H9 (cell line): Measurements from ENCODE around the gene EIF2AK2. TPM values are rescaled to one million over a fixed set of nuclear protein-coding genes. Genes with fewer than 3 reads are reported as not detected.

Experiments used
- DNase-seq: peaks from one replicate; pipeline ENCODE4 v3.0.0-alpha.2; 2017
- H2AFZ ChIP-seq: one replicate; pipeline ENCODE4 v1.6.1; 2013; ENCODE audit warnings: mild to moderate bottlenecking, low read length, control low read depth, moderate library complexity
- H2AK5ac ChIP-seq: 2 replicates; pipeline ENCODE4 v1.6.1; 2013; ENCODE audit warnings: low read length, control low read depth, mixed read lengths; ENCODE audit not compliant: insufficient read length
- H2BK120ac ChIP-seq: one replicate; pipeline ENCODE4 v1.6.1; 2013; ENCODE audit warnings: low read depth, mild to moderate bottlenecking, low read length, control low read depth, inconsistent platforms; ENCODE audit not compliant: poor library complexity, severe bottlenecking
- H2BK12ac ChIP-seq: 2 replicates; pipeline ENCODE4 v1.6.1; 2013; ENCODE audit warnings: low read length, control low read depth, mixed read lengths, low read depth; ENCODE audit not compliant: insufficient read length
- H2BK15ac ChIP-seq: 2 replicates; pipeline ENCODE4 v1.6.1; 2013; ENCODE audit warnings: low read depth, low read length, control low read depth
- H2BK20ac ChIP-seq: one replicate; pipeline ENCODE4 v1.6.1; 2013; ENCODE audit warnings: low read depth, mild to moderate bottlenecking, low read length, control low read depth, inconsistent platforms; ENCODE audit not compliant: poor library complexity, severe bottlenecking
- H2BK5ac ChIP-seq: 2 replicates; pipeline ENCODE4 v1.6.1; 2013; ENCODE audit warnings: low read length, control low read depth, mixed read lengths; ENCODE audit not compliant: insufficient read length
- H3K14ac ChIP-seq: 2 replicates; pipeline ENCODE4 v1.6.1; 2013; ENCODE audit warnings: low read length, control low read depth; ENCODE audit not compliant: insufficient read depth
- H3K18ac ChIP-seq: 2 replicates; pipeline ENCODE4 v1.6.1; 2013; ENCODE audit warnings: low read depth, mild to moderate bottlenecking, mixed read lengths, low read length, control low read depth; ENCODE audit not compliant: insufficient read length
- H3K23ac ChIP-seq: 2 replicates; pipeline ENCODE4 v1.6.1; 2013; ENCODE audit warnings: low read length, control low read depth, mixed read lengths, low read depth; ENCODE audit not compliant: insufficient read length
- H3K23me2 ChIP-seq: 2 replicates; pipeline ENCODE4 v1.6.1; 2013; ENCODE audit warnings: low read depth, mild to moderate bottlenecking, mixed read lengths, low read length, control low read depth; ENCODE audit not compliant: insufficient read length, poor library complexity, severe bottlenecking
- H3K27ac ChIP-seq: 2 replicates; pipeline ENCODE4 v1.5.1; 2013; ENCODE audit warnings: low read length, control low read depth, mixed read lengths, low read depth; ENCODE audit not compliant: insufficient read length
- H3K27me3 ChIP-seq: 2 replicates; pipeline ENCODE4 v1.6.1; 2013; ENCODE audit warnings: low read length, control low read depth, inconsistent platforms; ENCODE audit not compliant: insufficient read depth
- H3K4ac ChIP-seq: 2 replicates; pipeline ENCODE4 v1.6.1; 2013; ENCODE audit warnings: low read depth, mild to moderate bottlenecking, control low read depth, inconsistent platforms, low read length, moderate library complexity
- H3K4me1 ChIP-seq: 2 replicates; pipeline ENCODE4 v1.6.1; 2013; ENCODE audit warnings: low read length, control low read depth, inconsistent platforms; ENCODE audit not compliant: insufficient read depth
- H3K4me2 ChIP-seq: 2 replicates; pipeline ENCODE4 v1.6.1; 2013; ENCODE audit warnings: low read length, control low read depth, mixed read lengths; ENCODE audit not compliant: insufficient read length, insufficient read depth
- H3K56ac ChIP-seq: 2 replicates; pipeline ENCODE4 v1.6.1; 2013; ENCODE audit warnings: low read depth, mild to moderate bottlenecking, mixed read lengths, low read length, control low read depth; ENCODE audit not compliant: insufficient read length
- H3K79me1 ChIP-seq: 2 replicates; pipeline ENCODE4 v1.6.1; 2013; ENCODE audit warnings: low read depth, mild to moderate bottlenecking, moderate library complexity, low read length, control low read depth, inconsistent platforms; ENCODE audit not compliant: insufficient read depth, poor library complexity, severe bottlenecking
- H3K79me2 ChIP-seq: 2 replicates; pipeline ENCODE4 v1.6.1; 2013; ENCODE audit warnings: low read length, control low read depth, inconsistent platforms; ENCODE audit not compliant: insufficient read depth
- H3K9ac ChIP-seq: 2 replicates; pipeline ENCODE4 v1.6.1; 2013; ENCODE audit warnings: low read length, control low read depth, mixed read lengths; ENCODE audit not compliant: insufficient read length; ENCODE audit errors: extremely low read depth
- H3K9me3 ChIP-seq: one replicate; pipeline ENCODE4 v1.6.1; 2013; ENCODE audit warnings: low read depth, low read length, inconsistent platforms; ENCODE audit not compliant: control insufficient read depth
- H3T11ph ChIP-seq: one replicate; pipeline ENCODE4 v1.6.1; 2013; ENCODE audit warnings: mild to moderate bottlenecking, low read length, control low read depth, inconsistent platforms
- H4K20me1 ChIP-seq: one replicate; pipeline ENCODE4 v1.6.1; 2013; ENCODE audit not compliant: control insufficient read depth, insufficient read length, insufficient read depth
- H4K5ac ChIP-seq: 2 replicates; pipeline ENCODE4 v1.6.1; 2013; ENCODE audit warnings: low read depth, mild to moderate bottlenecking, mixed read lengths, low read length, control low read depth; ENCODE audit not compliant: insufficient read length
- H4K8ac ChIP-seq: replicated peaks from 2 replicates; pipeline ENCODE4 v1.6.1; 2013; ENCODE audit warnings: low read length, control low read depth, mixed read lengths, low read depth; ENCODE audit not compliant: insufficient read length
- H4K91ac ChIP-seq: 2 replicates; pipeline ENCODE4 v1.6.1; 2013; ENCODE audit warnings: low read depth, mild to moderate bottlenecking, moderate library complexity, mixed read lengths, low read length, control low read depth; ENCODE audit not compliant: insufficient read length
- H3K27ac Mint-ChIP-seq, 3 experiments: 2 replicates in 2 of 3; 3 replicates in 1 of 3; pipeline ENCODE4 v1.8.0; 2020 to 2021; ENCODE audit warnings: mixed read lengths in 3 of 3, mild to moderate bottlenecking in 1 of 3, moderate library complexity in 1 of 3
- H3K27me3 Mint-ChIP-seq: 2 replicates; pipeline ENCODE4 v1.8.0; 2021; ENCODE audit warnings: low read depth, mild to moderate bottlenecking, moderate library complexity, mixed read lengths
- H3K36me3 Mint-ChIP-seq, 3 experiments: 2 replicates in 2 of 3; 3 replicates in 1 of 3; pipeline ENCODE4 v1.8.0; 2020 to 2021; ENCODE audit warnings: low read depth in 3 of 3, mixed read lengths in 3 of 3; ENCODE audit not compliant: insufficient read depth in 1 of 3
- H3K4me1 Mint-ChIP-seq, 2 experiments: 2 replicates each; pipeline ENCODE4 v1.8.0; 2020; ENCODE audit warnings: mixed read lengths in 2 of 2
- H3K4me3 Mint-ChIP-seq, 2 experiments: 2 replicates in 1 of 2; 3 replicates in 1 of 2; pipeline ENCODE4 v1.8.0; 2020 to 2021; ENCODE audit warnings: mild to moderate bottlenecking in 2 of 2, mixed read lengths in 2 of 2, moderate library complexity in 1 of 2
- H3K9me3 Mint-ChIP-seq, 2 experiments: 2 replicates in 1 of 2; 3 replicates in 1 of 2; pipeline ENCODE4 v1.8.0; 2020; ENCODE audit warnings: mild to moderate bottlenecking in 2 of 2, mixed read lengths in 2 of 2, moderate library complexity in 1 of 2
- whole genome bisulfite sequencing: extraction: QIAGEN DNeasy Blood & Tissue Kit; methylation state at CpG from one replicate; pipeline ENCODE4 v1.1.7; 2013; ENCODE audit warnings: missing lambda C conversion rate, low lambda C conversion rate, mixed read lengths; ENCODE audit not compliant: insufficient read length; ENCODE audit errors: extremely low coverage; 5-methylcytosine and 5-hydroxymethylcytosine counted together
- total RNA-seq: library from RNA; stranded (reverse); gene quantifications from 2 replicates; pipeline ENCODE4 v1.2.1, GENCODE V29; 2021
- TF ChIP-seq, protein P1 (sequence below): fragments of 200-600 bp; sonication (generic); conservative IDR thresholded peaks from 3 replicates; pipeline ENCODE4 v1.8.0; 2021; ENCODE audit warnings: antibody characterized with exemption, mild to moderate bottlenecking

EIF2AK2 gene
- total RNA-seq, 1 experiment from 2014 or later: 55.7 TPM

DNA sequence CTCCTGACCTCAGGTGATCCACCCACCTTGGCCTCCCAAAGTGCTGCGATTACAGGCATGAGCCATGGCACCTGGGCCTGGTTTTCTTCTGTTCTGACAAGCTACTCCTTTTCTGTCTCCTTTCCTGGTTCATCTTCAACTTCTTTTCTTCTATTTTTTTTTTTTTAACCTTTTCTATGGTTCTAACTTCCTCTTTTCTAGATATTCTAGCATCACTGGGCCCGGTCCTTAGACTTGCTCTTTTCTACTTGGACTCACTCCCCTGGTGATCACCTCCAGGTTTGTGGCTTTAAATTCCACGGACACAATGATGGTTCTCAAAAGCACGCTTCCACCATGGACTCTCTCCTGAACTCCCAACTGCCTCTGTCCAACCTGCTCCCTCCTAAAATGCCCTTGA is 2.0 kb downstream of the EIF2AK2 start:
- no peak overlapping the region for H3K4me2 ChIP-seq
- WGBS: no CpG with 5 or more reads among the region's 4 CpGs

More for the DNA sequence above, 2.0 kb downstream of the EIF2AK2 start:
- H3K9me3 Mint-ChIP-seq: no peaks in the 10 kb centered on the region
- no peak overlapping the region for H2BK20ac ChIP-seq
- no peak overlapping the region for H2BK12ac ChIP-seq
- no peak overlapping the region for H2AFZ ChIP-seq
- H3K9me3 ChIP-seq: no peaks in the 10 kb centered on the region
- no peak overlapping the region for H3T11ph ChIP-seq
- H3K27ac ChIP-seq: no peak overlapping the region
- H3K56ac ChIP-seq: no peak overlapping the region
- no peaks in the 10 kb centered on the region; the same call in 1 of the 2 replicates for H3K79me2 ChIP-seq
- H3K4me3 Mint-ChIP-seq: no peak overlapping the region
- peaks cover 9% of the 10 kb centered on the region for H3K23me2 ChIP-seq
- no peak overlapping the region for H2AK5ac ChIP-seq
- H3K9ac ChIP-seq: no peak overlapping the region
- H3K79me1 ChIP-seq: peaks cover 3% of the 10 kb centered on the region
- no peaks in the 10 kb centered on the region for H4K20me1 ChIP-seq
- no peak overlapping the region for H4K8ac ChIP-seq
- H3K18ac ChIP-seq: no peak overlapping the region
- 0 out of 7 replicates have a peak overlapping the region, but pooled peaks of 1 of the 3 experiments have one; percentile 2 for H3K27ac Mint-ChIP-seq
- H2BK5ac ChIP-seq: no peak overlapping the region
- H3K23ac ChIP-seq: no peak overlapping the region
- no peak overlapping the region for H4K91ac ChIP-seq
- peaks cover 4% of the 10 kb centered on the region; the same call in 1 of the 2 replicates for H3K27me3 Mint-ChIP-seq
- no peak overlapping the region for H2BK15ac ChIP-seq
- no peak overlapping the region for H3K14ac ChIP-seq
- no peak for DNase-seq
- no peak overlapping the region for H2BK120ac ChIP-seq
- H3K4me1 ChIP-seq: no peaks in the 10 kb centered on the region
- peaks cover 41 to 52% of the 10 kb centered on the region in 2 experiments for H3K4me1 Mint-ChIP-seq
- no peak overlapping the region for H4K5ac ChIP-seq
- H3K4ac ChIP-seq: no peak overlapping the region
- H3K36me3 Mint-ChIP-seq: peaks cover 10 to 26% (median 22%) of the 10 kb centered on the region in 3 experiments
- no peaks in the 10 kb centered on the region for H3K27me3 ChIP-seq
- TF ChIP-seq, protein P1, sequence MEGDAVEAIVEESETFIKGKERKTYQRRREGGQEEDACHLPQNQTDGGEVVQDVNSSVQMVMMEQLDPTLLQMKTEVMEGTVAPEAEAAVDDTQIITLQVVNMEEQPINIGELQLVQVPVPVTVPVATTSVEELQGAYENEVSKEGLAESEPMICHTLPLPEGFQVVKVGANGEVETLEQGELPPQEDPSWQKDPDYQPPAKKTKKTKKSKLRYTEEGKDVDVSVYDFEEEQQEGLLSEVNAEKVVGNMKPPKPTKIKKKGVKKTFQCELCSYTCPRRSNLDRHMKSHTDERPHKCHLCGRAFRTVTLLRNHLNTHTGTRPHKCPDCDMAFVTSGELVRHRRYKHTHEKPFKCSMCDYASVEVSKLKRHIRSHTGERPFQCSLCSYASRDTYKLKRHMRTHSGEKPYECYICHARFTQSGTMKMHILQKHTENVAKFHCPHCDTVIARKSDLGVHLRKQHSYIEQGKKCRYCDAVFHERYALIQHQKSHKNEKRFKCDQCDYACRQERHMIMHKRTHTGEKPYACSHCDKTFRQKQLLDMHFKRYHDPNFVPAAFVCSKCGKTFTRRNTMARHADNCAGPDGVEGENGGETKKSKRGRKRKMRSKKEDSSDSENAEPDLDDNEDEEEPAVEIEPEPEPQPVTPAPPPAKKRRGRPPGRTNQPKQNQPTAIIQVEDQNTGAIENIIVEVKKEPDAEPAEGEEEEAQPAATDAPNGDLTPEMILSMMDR: no peak
